Measurements from ENCODE around the gene VIT. TPM values are rescaled to one million over a fixed set of nuclear protein-coding genes. Genes with fewer than 3 reads are reported as not detected.

Gene VIT
- total RNA-seq, 4 donors from 2014 or later = 48.2 to 135 (median 93.4) TPM

DNA sequence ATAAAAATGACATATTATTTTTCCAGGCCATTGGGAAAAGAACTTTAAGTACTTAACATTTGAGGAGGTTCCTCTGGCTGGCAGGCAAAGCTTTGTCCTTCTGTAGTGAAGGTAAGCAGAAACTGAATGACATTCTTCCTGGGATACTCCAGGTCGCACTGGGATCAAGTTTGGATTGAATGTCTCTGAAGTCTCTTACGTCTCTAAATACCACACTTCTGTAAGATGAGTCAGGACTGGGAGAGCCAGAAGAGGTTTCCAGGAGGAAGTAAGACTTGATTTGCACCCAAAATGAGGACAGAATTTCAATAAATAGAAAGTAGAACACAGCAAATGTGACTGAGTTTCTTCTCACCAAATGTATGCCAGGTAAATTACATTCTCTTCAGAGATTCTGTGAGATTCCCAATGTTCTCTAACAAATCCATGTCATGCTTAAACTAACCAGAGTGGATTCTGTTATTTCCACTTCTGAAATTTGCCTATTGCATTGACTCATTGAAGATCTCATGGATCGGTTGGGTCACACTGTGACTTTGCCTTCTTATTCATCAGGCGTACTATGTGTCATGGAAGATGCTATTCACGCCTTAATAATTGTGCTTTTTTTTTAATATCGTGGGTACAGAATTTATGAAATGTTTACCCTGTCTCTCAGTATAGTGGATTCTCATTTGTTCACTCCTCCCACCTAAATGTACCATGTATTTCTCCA, 25.5 kb upstream of the VIT start:
- TF ChIP-seq, protein P1, sequence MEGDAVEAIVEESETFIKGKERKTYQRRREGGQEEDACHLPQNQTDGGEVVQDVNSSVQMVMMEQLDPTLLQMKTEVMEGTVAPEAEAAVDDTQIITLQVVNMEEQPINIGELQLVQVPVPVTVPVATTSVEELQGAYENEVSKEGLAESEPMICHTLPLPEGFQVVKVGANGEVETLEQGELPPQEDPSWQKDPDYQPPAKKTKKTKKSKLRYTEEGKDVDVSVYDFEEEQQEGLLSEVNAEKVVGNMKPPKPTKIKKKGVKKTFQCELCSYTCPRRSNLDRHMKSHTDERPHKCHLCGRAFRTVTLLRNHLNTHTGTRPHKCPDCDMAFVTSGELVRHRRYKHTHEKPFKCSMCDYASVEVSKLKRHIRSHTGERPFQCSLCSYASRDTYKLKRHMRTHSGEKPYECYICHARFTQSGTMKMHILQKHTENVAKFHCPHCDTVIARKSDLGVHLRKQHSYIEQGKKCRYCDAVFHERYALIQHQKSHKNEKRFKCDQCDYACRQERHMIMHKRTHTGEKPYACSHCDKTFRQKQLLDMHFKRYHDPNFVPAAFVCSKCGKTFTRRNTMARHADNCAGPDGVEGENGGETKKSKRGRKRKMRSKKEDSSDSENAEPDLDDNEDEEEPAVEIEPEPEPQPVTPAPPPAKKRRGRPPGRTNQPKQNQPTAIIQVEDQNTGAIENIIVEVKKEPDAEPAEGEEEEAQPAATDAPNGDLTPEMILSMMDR (IDR thresholded peaks at IDR 0.05; ENCODE audit: low read depth) = no peak

DNA sequence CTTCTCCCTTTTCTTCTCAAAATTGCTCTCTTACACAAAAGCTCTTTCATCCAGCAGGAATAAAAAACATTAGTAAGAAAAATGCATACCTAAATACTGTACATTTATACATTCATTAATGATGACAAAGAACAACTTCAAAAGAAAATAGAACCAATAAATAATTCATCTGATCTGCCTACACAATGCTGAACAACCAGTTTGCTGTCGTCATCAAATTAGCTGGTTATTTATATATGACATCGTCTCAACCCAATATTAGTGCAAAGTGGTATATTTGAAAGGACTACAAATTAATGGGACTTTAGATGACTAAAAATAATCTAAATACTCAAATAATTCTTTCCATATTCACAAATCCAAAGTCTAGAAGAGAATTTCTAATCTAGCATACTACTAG, 24.8 kb upstream of the VIT start:
- TF ChIP-seq, protein P1 (IDR thresholded peaks at IDR 0.05; ENCODE audit: low read depth) = no peak

DNA sequence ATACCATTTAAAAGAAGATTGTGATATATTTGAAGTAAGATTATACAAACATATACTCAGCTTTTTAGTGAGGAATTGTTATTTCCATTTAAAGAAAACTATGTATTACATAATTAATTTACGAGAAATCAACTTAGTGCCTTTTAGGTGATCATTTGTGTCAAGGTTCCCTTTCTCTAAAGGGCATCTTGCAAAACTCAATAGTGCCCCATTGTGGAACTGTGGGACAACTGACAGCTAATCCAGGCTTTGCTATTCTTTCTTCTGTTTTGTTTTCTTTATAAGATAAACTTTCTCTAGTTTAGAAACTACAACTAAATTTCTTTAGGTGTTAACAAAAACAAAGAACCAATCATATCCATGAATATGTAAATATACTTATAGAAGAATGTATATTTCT, 24.3 kb upstream of the VIT start:
- TF ChIP-seq, protein P1 (IDR thresholded peaks at IDR 0.05; ENCODE audit: low read depth) = no peak

DNA sequence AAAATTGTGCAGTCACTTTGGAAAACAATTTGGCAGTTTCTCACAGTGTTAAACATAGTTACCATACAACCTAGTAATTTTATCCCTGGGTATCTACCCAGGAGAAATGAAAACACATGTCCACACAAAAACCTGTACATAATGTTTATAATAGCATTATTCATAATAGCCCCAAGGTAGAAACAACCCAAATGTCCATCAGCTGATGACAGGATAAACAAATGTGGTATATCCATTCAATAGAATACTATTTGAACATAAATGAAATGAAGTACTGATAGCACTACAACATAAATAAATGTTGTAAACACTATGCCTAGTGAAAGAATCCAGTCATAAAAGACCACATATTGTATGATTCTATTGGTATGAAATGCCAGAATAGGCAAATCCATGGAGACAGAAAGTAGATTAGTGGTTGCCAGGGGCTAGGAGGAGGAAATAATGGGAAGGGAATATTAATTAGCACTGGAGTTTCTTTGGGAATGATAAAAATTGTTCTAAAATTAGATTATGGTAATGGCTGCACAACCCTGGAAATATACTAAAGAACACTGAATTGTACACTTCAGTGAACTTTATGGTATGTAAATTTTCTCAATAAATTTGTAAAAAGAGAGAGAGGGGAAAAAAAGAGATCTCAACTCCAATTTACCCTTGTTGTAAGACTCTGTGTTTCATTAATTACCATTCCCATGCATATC, 20.8 kb upstream of the VIT start:
- TF ChIP-seq, protein P1 (IDR thresholded peaks at IDR 0.05; ENCODE audit: low read depth) = no peak

DNA sequence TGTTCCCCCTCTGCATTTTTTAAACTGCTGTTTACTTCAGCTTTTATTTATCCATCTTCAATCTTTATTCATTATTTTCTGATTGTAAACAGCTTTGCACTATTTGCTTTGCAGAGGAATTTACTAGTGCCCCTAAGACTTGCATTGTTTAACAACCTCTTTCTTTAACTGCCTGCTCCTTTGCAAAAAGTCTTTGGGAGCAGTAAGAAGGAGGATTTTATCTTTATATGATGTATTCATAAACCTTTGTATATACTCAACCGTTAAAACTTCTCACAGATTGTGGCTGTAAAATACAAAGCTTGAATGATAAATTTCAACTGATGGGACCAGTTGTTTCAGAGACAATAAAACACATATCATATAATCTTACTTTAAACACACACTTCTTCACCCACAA, 20.1 kb upstream of the VIT start:
- TF ChIP-seq, protein P1 (IDR thresholded peaks at IDR 0.05; ENCODE audit: low read depth) = no peak

DNA sequence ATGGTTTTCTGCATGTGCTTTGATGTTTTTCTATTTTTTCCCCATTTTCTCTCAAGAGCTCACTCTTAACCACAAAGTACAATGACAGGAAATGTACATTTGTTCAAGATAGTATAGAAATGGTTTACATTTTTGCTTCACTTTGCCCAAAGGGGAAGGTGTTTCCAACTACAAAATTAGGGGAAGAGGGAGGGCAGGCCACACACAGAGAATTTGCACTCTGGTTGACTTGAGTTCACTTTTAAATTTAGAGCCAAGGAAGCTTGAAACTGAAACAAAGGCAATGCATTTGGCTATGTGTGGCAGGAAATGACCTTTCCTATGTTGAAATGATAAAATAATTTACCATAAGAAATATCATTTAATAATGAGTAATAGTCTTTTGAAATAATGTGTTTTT, 19.1 kb upstream of the VIT start:
- TF ChIP-seq, protein P1 (IDR thresholded peaks at IDR 0.05; ENCODE audit: low read depth) = no peak

DNA sequence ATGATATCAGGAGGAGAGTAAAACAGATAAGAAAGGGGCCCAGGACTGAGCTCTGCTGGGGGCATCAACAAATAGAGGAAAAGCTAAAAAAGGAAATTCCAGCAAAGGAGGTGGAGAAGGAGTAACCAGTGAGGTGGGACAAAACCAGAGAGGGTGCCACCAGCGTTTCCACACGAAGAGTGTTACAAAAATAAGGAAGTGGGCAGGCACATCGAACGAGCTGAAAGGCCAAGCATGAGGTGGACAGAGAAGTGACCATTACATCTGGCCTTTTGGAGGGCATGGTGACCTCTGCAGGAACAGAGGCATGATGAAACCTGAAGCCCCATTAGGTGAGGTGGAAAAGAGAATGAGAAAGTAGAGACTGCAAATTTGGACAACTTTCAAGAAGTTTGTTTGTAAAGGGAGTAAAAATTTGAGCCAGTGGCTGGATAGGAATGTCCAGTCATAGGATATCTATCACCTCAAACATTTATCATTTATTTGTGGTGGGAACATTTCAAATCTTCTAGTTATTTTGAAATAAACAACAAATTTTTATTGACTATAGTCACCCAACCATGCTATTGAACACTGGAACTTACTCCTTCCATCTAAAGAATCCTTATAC, 18.4 kb upstream of the VIT start:
- TF ChIP-seq, protein P1 (IDR thresholded peaks at IDR 0.05; ENCODE audit: low read depth) = no peak
